HG02623 (cell line): Measurements from ENCODE around the gene EVX2.

Experiments used
- ATAC-seq: cut with Tn5 transposase; IDR thresholded peaks from one replicate; pipeline ENCODE4 v1.9.1; 2021; ENCODE audit warnings: moderate library complexity; ENCODE audit not compliant: unreplicated experiment

The EVX2 gene

GRCh38 chr2:176067589-176068418 is 16.0 kb downstream of the EVX2 start:
- ATAC-seq = no peak

- no peak for ATAC-seq
Measured at GRCh38 chr2:176066645-176067588, 16.8 kb downstream of the EVX2 start.

- ATAC-seq = no peak
Measured at GRCh38 chr2:176063958-176064357, 19.8 kb downstream of the EVX2 start.

GRCh38 chr2:176056406-176056805 is 27.4 kb downstream of the EVX2 start:
- ATAC-seq = no peak

- ATAC-seq = no peak
Measured at GRCh38 chr2:176039375-176039774, 44.4 kb downstream of the EVX2 start.

GRCh38 chr2:176038694-176039093 is 45.1 kb downstream of the EVX2 start:
- no peak for ATAC-seq

GRCh38 chr2:176035013-176035691 is 48.6 kb downstream of the EVX2 start:
- ATAC-seq = no peak

GRCh38 chr2:176027806-176028205 is 56.0 kb downstream of the EVX2 start:
- ATAC-seq = no peak
